Testis (tissue), 3 donors: ENCODE results near the gene TEX44. TPM values are rescaled to one million over a fixed set of nuclear protein-coding genes. Genes with fewer than 3 reads are reported as not detected.

Source experiments
- DNase-seq: peaks from one replicate; pipeline ENCODE4 v3.0.0-alpha.2; 2019
- H3K27ac ChIP-seq, 2 donors: fragments of 200-600 bp; sonication (generic); one replicate each; pipeline ENCODE4 v1.5.1; 2019
- H3K27me3 ChIP-seq: fragments of 200-600 bp; sonication (generic); one replicate; pipeline ENCODE4 v1.5.1; 2019
- H3K36me3 ChIP-seq: fragments of 200-600 bp; sonication (generic); one replicate; pipeline ENCODE4 v1.5.1; 2017; ENCODE audit warnings: low read depth; ENCODE audit errors: missing control alignments
- H3K4me1 ChIP-seq: fragments of 200-600 bp; sonication (generic); one replicate; pipeline ENCODE4 v1.5.1; 2019
- H3K4me3 ChIP-seq, 2 donors: fragments of 200-600 bp; sonication (generic); one replicate each; pipeline ENCODE4 v1.5.1; 2017 to 2019
- H3K9me3 ChIP-seq: fragments of 200-600 bp; sonication (generic); one replicate; pipeline ENCODE4 v1.5.1; 2017
- CTCF ChIP-seq, 3 experiments: fragments of 450-650 bp in 2 of 3; fragments of 200-600 bp in 1 of 3; sonication (generic) in 1 of 3; IDR thresholded peaks; one replicate each; pipeline ENCODE4 v1.5.1; 2016 to 2019; ENCODE audit warnings: antibody characterized with exemption in 3 of 3, mild to moderate bottlenecking in 2 of 3, moderate library complexity in 1 of 3
- POLR2A ChIP-seq: fragments of 450-650 bp; IDR thresholded peaks from one replicate; pipeline ENCODE4 v1.6.1; 2017; ENCODE audit warnings: antibody characterized with exemption, mild to moderate bottlenecking, moderate library complexity
- WGBS, 2 donors: methylation state at CpG; one replicate each; pipeline ENCODE4 v1.1.5; 2018; 5-methylcytosine and 5-hydroxymethylcytosine counted together
- intact Hi-C: fragments of 100-400 bp; cut with DNase I; formaldehyde crosslinking; loops from one replicate; pipeline ENCODE4 v1.15.1; 2023; ENCODE audit warnings: low total_unique reads
- polyA plus RNA-seq: library from polyadenylated mRNA; stranded (reverse); fragments of 350-450 nt; fragmentation: Illumina TruSeq; extraction: RNeasy Lipid Tissue Mini Kit (QIAGEN cat#74804); gene quantifications from one replicate; pipeline ENCODE4 v1.2.3, GENCODE V29; 2014; ENCODE audit warnings: low read depth, low replicate concordance; ENCODE audit not compliant: insufficient read depth
- total RNA-seq, 2 donors: library from RNA; depleted of rRNA; stranded (reverse); fragments of >200 nt; gene quantifications; one replicate each; pipeline ENCODE4 v1.2.3, GENCODE V29; 2016

Gene TEX44
- total and polyA plus RNA-seq, 3 donors from 2014 or later: 84.4 to 248 (median 166) TPM

DNA sequence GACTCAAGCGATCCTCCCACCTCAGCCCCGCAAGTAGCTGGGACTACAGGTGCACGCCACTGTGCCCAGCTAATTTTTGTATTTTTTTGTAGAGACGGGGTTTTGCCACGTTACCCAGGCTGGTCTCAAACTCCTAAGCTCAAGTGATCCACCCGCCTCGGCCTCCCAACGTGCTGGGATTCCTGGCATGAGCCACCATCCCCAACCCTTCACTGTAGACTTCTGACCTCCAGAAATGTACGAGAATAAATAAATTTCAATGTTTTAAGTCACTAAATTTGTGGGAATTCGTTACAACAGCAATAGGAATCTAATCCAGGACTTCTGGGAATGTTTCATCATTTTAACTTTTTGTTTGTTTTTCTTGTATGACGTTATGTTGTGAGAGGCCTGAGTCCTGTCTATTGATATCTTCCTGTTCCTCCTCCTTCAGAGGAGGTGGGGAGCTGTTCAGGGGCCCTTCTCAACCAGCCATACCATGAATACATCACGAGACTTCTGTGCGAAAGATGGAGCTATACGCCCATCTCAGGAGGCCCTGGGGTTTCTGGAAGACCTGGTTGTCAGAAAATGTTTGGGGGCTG is 40.0 kb downstream of the TEX44 start:
- H3K27me3 ChIP-seq: no peaks in the 10 kb centered on the region
- intact Hi-C loops: no loop called here
- no peaks in the 10 kb centered on the region for H3K4me1 ChIP-seq
- no peaks in the 10 kb centered on the region for H3K36me3 ChIP-seq
- TF ChIP-seq POLR2A (no peak), CTCF (IDR thresholded peaks at IDR 0.05) (no peak)
- 82 to 87% methylated on average over 14 of the region's 14 CpGs for WGBS, 2 donors
- H3K27ac ChIP-seq: no peak overlapping the region
- no peaks in the 10 kb centered on the region for H3K9me3 ChIP-seq
- DNase-seq: no peak
- no peak overlapping the region for H3K4me3 ChIP-seq

- TF ChIP-seq POLR2A (no peak), CTCF (IDR thresholded peaks at IDR 0.05) (no peak)
- intact Hi-C loops: no loop called here
- Histone ChIP-seq H3K4me1 (no peaks in the 10 kb centered on the region), H3K9me3 (no peaks in the 10 kb centered on the region), H3K4me3 (no peak overlapping the region), H3K27ac (no peak overlapping the region), H3K27me3 (no peaks in the 10 kb centered on the region), H3K36me3 (no peaks in the 10 kb centered on the region)
- DNase-seq: no peak
- 88 to 93% methylated on average over 13 of the region's 13 CpGs for WGBS, 2 donors
These were observed 40.7 kb downstream of the TEX44 start for GRCh38 chr2:231633241-231633976.

DNA sequence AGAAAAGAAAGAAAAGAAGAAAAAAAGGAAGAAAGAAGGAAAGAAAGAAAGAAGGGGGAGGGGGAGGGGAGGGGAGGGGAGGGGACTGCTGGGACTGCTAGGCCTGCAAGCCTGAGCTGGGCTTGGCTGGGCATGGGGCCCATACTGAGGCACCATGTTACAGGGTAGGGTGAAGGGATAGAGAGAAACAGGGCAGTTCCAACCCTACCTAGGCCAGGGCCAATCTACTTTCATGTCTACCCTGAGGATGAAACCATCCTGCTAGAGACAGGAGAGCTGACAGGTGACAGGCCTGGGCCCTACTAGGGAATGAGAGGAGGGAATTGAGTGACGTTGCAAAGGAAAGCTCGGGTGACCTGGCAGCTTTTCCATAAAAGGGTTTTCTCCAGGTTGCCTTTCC is 41.7 kb downstream of the TEX44 start:
- no peaks in the 10 kb centered on the region for H3K4me1 ChIP-seq
- no peaks in the 10 kb centered on the region for H3K36me3 ChIP-seq
- H3K9me3 ChIP-seq: no peaks in the 10 kb centered on the region
- no peak for DNase-seq
- no peaks in the 10 kb centered on the region for H3K27me3 ChIP-seq
- 83 to 93% methylated on average over 2 of the region's 2 CpGs for WGBS, 2 donors
- intact Hi-C loops: no loop called here
- H3K27ac ChIP-seq: no peak overlapping the region
- no peak overlapping the region for H3K4me3 ChIP-seq
- TF ChIP-seq CTCF (IDR thresholded peaks at IDR 0.05) (no peak), POLR2A (no peak)

- intact Hi-C loops: no loop called here
- no peaks in the 10 kb centered on the region for H3K27me3 ChIP-seq
- no peak for DNase-seq
- 78 to 80% methylated on average over 7 of the region's 8 CpGs for WGBS, 2 donors
- H3K27ac ChIP-seq: no peak overlapping the region
- TF ChIP-seq CTCF (IDR thresholded peaks at IDR 0.05): no peak
- no peak for TF ChIP-seq POLR2A
- no peaks in the 10 kb centered on the region for H3K9me3 ChIP-seq
- no peak overlapping the region for H3K4me3 ChIP-seq
- no peaks in the 10 kb centered on the region for H3K36me3 ChIP-seq
- H3K4me1 ChIP-seq: peaks cover 2% of the 10 kb centered on the region
These were observed 42.5 kb downstream of the TEX44 start for GRCh38 chr2:231634951-231635875.
